Keratinocyte (primary cell): Measurements from ENCODE around the gene LAMP1.

Experiments
- EZH2 ChIP-seq: IDR thresholded peaks from one replicate; pipeline ENCODE4 v1.6.1; 2012; ENCODE audit warnings: inconsistent platforms, mild to moderate bottlenecking, low read length, moderate library complexity
- TF ChIP-seq, protein P1 (sequence below), 3 experiments: IDR thresholded peaks in 1 of 3; conservative IDR thresholded peaks in 1 of 3; optimal IDR thresholded peaks in 1 of 3; 2 replicates in 2 of 3; 3 replicates in 1 of 3; pipeline versions ENCODE3 to v1.5.1; 2011; ENCODE audit warnings: low read length in 3 of 3, mild to moderate bottlenecking in 3 of 3, moderate library complexity in 2 of 3, control low read depth in 1 of 3, inconsistent platforms in 1 of 3; ENCODE audit not compliant: insufficient read depth in 2 of 3; ENCODE audit errors: extremely low read depth in 1 of 3

GRCh38 chr13:113299951-113300350 lies 2.9 kb downstream of the LAMP1 start:
- TF ChIP-seq, protein P1, sequence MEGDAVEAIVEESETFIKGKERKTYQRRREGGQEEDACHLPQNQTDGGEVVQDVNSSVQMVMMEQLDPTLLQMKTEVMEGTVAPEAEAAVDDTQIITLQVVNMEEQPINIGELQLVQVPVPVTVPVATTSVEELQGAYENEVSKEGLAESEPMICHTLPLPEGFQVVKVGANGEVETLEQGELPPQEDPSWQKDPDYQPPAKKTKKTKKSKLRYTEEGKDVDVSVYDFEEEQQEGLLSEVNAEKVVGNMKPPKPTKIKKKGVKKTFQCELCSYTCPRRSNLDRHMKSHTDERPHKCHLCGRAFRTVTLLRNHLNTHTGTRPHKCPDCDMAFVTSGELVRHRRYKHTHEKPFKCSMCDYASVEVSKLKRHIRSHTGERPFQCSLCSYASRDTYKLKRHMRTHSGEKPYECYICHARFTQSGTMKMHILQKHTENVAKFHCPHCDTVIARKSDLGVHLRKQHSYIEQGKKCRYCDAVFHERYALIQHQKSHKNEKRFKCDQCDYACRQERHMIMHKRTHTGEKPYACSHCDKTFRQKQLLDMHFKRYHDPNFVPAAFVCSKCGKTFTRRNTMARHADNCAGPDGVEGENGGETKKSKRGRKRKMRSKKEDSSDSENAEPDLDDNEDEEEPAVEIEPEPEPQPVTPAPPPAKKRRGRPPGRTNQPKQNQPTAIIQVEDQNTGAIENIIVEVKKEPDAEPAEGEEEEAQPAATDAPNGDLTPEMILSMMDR (optimal IDR thresholded peaks at IDR 0.05 in 1 of 3, IDR thresholded peaks at IDR 0.05 in 1 of 3, conservative IDR thresholded peaks at IDR 0.05 in 1 of 3; ENCODE audit: extremely low read depth in 1 of 3, insufficient read depth in 2 of 3, low read length in 3 of 3), result no peak
- TF ChIP-seq EZH2, result no peak
